ENCODE measurements around the gene HOOK2. TPM values are rescaled to one million over a fixed set of nuclear protein-coding genes. Genes with fewer than 3 reads are reported as not detected.
A peak's percentile ranks its signal among the peaks of the same experiment; 100 is the strongest.

The HOOK2 gene
- total and polyA plus RNA-seq, 2 of the 8 experiments (the other 6 are each of a cell fraction or from before 2014, with no cell fraction given): 23.8 to 63.2 TPM

- H4K20me1 ChIP-seq (replicated peaks in 1 of 2; ENCODE audit: control insufficient read depth in 1 of 2, insufficient read depth in 2 of 2, low read length in 2 of 2): peaks cover 1 to 3% of the 10 kb centered on the region in 2 experiments
- no peak overlapping the region; the same call in 1 of the 2 replicates for H2BK15ac ChIP-seq (ENCODE audit: low read length)
- H3K27me3 ChIP-seq (replicated peaks in 1 of 4; ENCODE audit: control insufficient read depth in 3 of 4, extremely low read depth in 1 of 4, insufficient read depth in 3 of 4, low read length in 3 of 4): no peaks in the 10 kb centered on the region
- peak overlapping the region; percentile 9 to 64; a peak in 3 of 4 replicates for H3K4me2 ChIP-seq (ENCODE audit: insufficient read depth in 1 of 2, low read depth in 2 of 2, low read length in 2 of 2)
- ChIA-PET POLR2A (ENCODE audit: partially characterized antibody) (interaction anchor here (0.6 to 16.6 kb wide), 8 partner anchors 12 to 88 kb away, joined by 3 to 317 read pairs (median 3); partner anchors contain the start of genes DHPS, JUNB, PRDX2 and RNASEH2A), CTCF (ENCODE audit: partially characterized antibody) (interaction anchor here (1.1 to 11.2 kb wide), 7 partner anchors 6 to 78 kb away, joined by 3 to 137 read pairs (median 5); partner anchors contain the start of gene TNPO2)
- peaks cover 0 to 31% (median 16%) of the 10 kb centered on the region in 4 experiments for H3K36me3 ChIP-seq (ENCODE audit: control insufficient read depth in 2 of 4, insufficient read depth in 4 of 4, low read length in 3 of 4)
- no peaks in the 10 kb centered on the region for H3K9me3 ChIP-seq (ENCODE audit: insufficient read depth in 2 of 2, low read depth in 1 of 2, low read length in 1 of 2)
- H4K5ac ChIP-seq (ENCODE audit: insufficient read length, low read depth, low read length): no peak overlapping the region
- peak overlapping the region in 3 of 4 experiments; percentile 27 to 42 (median 34); a peak in 3 of 8 replicates for H3K4me3 ChIP-seq (ENCODE audit: extremely low read depth in 1 of 4, insufficient read depth in 2 of 4, low read depth in 3 of 4, low read length in 4 of 4)
- no peak overlapping the region for H2AFZ ChIP-seq (ENCODE audit: low read length)
- peak overlapping the region; percentile 82; the same call in 1 of the 2 replicates for H4K8ac ChIP-seq (ENCODE audit: extremely low read depth, insufficient read depth, low read length)
- peaks cover 3% of the 10 kb centered on the region; the same call in 1 of the 2 replicates for H3K23me2 ChIP-seq (ENCODE audit: low read depth, low read length)
- no peak overlapping the region for H2BK20ac ChIP-seq (ENCODE audit: low read length)
- H4K91ac ChIP-seq (replicated peaks; ENCODE audit: insufficient read length, low read length): no peak overlapping the region
- no peak for FAIRE-seq
- H2BK12ac ChIP-seq (ENCODE audit: low read depth, low read length): no peak overlapping the region
- WGBS, 2 experiments (ENCODE audit: extremely low coverage in 1 of 2, insufficient coverage in 1 of 2, insufficient read length in 1 of 2, insufficient replicate concordance in 2 of 2, low coverage in 1 of 2, low lambda C conversion rate in 2 of 2, missing lambda C conversion rate in 1 of 2): 29% methylated on average over 16 of the region's 37 CpGs; no CpG with 5 or more reads in 1 of the 2 experiments
- no peak overlapping the region for H3K14ac ChIP-seq (ENCODE audit: insufficient read length)
- H2BK120ac ChIP-seq (replicated peaks; ENCODE audit: low read depth, low read length): no peak overlapping the region
- H3K27ac ChIP-seq (ENCODE audit: low read depth, low read length): no peak overlapping the region
- peak overlapping the region; percentile 9 for H3K4ac ChIP-seq (replicated peaks; ENCODE audit: insufficient read length, low read depth, low read length)
- peak; percentile 73 to 84 for DNase-seq (ENCODE audit: low read depth in 1 of 2, low spot score in 2 of 2)
- H3K4me1 ChIP-seq (replicated peaks in 1 of 4; ENCODE audit: control insufficient read depth in 3 of 4, insufficient read depth in 4 of 4, low read length in 3 of 4): peaks cover 2 to 13% (median 7%) of the 10 kb centered on the region in 4 experiments
- no peaks in the 10 kb centered on the region for H3K79me2 ChIP-seq (ENCODE audit: control insufficient read depth in 1 of 2, insufficient read depth in 2 of 2, low read length in 2 of 2)
- no peak overlapping the region for H3K56ac ChIP-seq (replicated peaks; ENCODE audit: insufficient read length, low read depth, low read length)
- no peak overlapping the region for H3K23ac ChIP-seq (ENCODE audit: insufficient read length)
- H3K9ac ChIP-seq (replicated peaks in 1 of 4; ENCODE audit: extremely low read depth in 1 of 4, low read depth in 3 of 4, low read length in 3 of 4): peak overlapping the region in 3 of 4 experiments; percentile 11 to 32 (median 29); a peak in 1 of 7 replicates
- no peaks in the 10 kb centered on the region for H3K79me1 ChIP-seq (ENCODE audit: low read depth, low read length)
- H2AK5ac ChIP-seq (ENCODE audit: low read depth, low read length): no peak overlapping the region
- H3K18ac ChIP-seq (ENCODE audit: extremely low read depth, low read length): no peak overlapping the region; the same call in 1 of the 2 replicates
- no peak overlapping the region for H2BK5ac ChIP-seq (ENCODE audit: low read depth, low read length)
- TF ChIP-seq TCF12 (IDR thresholded peaks at IDR 0.05; ENCODE audit: low read depth, low read length) (peak; percentile 87), SP1 (IDR thresholded peaks at IDR 0.05; ENCODE audit: low read depth, low read length) (peak; percentile 57; the same call in 1 of the 2 replicates), SP4 (IDR thresholded peaks at IDR 0.05; ENCODE audit: low read length) (peak; percentile 82; the same call in 1 of the 2 replicates), SAP30 (IDR thresholded peaks at IDR 0.05; ENCODE audit: insufficient read depth, insufficient replicate concordance, low read length) (no peak), TAF1 (IDR thresholded peaks at IDR 0.05; ENCODE audit: low read depth, low read length) (peak; percentile 80), SIN3A (conservative IDR thresholded peaks at IDR 0.05 in 1 of 2, IDR thresholded peaks at IDR 0.05 in 1 of 2; ENCODE audit: low read depth in 1 of 2, low read length in 2 of 2) (peak; percentile 49 to 82; a peak in 2 of 4 replicates), TEAD4 (IDR thresholded peaks at IDR 0.05; ENCODE audit: low read depth, low read length) (0 out of 2 replicates have a peak, but pooled peaks have one; percentile 9), CEBPB (IDR thresholded peaks at IDR 0.05; ENCODE audit: low read depth, low read length) (no peak), CHD2 (IDR thresholded peaks at IDR 0.05; ENCODE audit: low read length) (0 out of 2 replicates have a peak, but pooled peaks have one; percentile 41), POLR2AphosphoS5 (IDR thresholded peaks at IDR 0.05; ENCODE audit: low read depth, low read length) (peak; percentile 77; the same call in 1 of the 2 replicates), CHD1 (IDR thresholded peaks at IDR 0.05; ENCODE audit: low read depth, low read length) (no peak), SRF (IDR thresholded peaks at IDR 0.05; ENCODE audit: low read depth, low read length) (no peak), EZH2 (IDR thresholded peaks at IDR 0.05; ENCODE audit: low read depth, low read length, severe bottlenecking) (no peak), TBP (IDR thresholded peaks at IDR 0.05; ENCODE audit: low read depth, low read length) (peak; percentile 62; the same call in 1 of the 2 replicates)
These were observed 5.7 kb downstream of the HOOK2 start for GRCh38 chr19:12769689-12770088.
